ENCODE measurements around the gene NYAP1.
A peak's percentile ranks its signal among the peaks of the same experiment; 100 is the strongest.

NYAP1 gene

DNA sequence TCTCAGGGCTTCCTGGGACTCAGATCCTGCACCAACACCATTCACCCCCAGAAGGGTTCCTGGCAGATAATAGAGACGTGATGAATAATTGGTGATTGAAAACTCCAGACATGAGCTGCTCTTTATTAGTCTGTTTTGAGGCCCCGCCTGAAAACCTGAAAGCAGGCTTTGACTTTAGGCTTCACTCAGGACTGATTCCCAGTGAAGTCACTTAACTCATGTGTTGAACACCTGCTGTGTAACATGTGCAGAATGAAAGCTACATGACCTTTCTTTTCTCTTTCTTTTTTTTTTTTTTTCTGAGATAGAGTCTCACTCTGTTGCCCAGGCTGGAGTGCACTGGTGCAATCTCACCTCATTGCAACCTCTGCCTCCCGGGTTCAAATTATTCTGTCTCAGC lies 28.5 kb upstream of the NYAP1 start:
- TF ChIP-seq ZFX (IDR thresholded peaks at IDR 0.05) = no peak
- TF ChIP-seq, protein P1, sequence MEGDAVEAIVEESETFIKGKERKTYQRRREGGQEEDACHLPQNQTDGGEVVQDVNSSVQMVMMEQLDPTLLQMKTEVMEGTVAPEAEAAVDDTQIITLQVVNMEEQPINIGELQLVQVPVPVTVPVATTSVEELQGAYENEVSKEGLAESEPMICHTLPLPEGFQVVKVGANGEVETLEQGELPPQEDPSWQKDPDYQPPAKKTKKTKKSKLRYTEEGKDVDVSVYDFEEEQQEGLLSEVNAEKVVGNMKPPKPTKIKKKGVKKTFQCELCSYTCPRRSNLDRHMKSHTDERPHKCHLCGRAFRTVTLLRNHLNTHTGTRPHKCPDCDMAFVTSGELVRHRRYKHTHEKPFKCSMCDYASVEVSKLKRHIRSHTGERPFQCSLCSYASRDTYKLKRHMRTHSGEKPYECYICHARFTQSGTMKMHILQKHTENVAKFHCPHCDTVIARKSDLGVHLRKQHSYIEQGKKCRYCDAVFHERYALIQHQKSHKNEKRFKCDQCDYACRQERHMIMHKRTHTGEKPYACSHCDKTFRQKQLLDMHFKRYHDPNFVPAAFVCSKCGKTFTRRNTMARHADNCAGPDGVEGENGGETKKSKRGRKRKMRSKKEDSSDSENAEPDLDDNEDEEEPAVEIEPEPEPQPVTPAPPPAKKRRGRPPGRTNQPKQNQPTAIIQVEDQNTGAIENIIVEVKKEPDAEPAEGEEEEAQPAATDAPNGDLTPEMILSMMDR (conservative IDR thresholded peaks at IDR 0.05) = no peak
- no peak overlapping the region for H3K27ac ChIP-seq

GRCh38 chr7:100456562-100456961 lies 27.2 kb upstream of the NYAP1 start:
- H3K27ac ChIP-seq = no peak overlapping the region
- TF ChIP-seq, protein P1 (conservative IDR thresholded peaks at IDR 0.05) = no peak
- no peak for TF ChIP-seq ZFX (IDR thresholded peaks at IDR 0.05)

GRCh38 chr7:100457033-100457432 lies 26.7 kb upstream of the NYAP1 start:
- H3K27ac ChIP-seq = no peak overlapping the region
- no peak for TF ChIP-seq ZFX (IDR thresholded peaks at IDR 0.05)
- TF ChIP-seq, protein P1 (conservative IDR thresholded peaks at IDR 0.05) = no peak

- TF ChIP-seq, protein P1 (conservative IDR thresholded peaks at IDR 0.05) = no peak
- no peak for TF ChIP-seq ZFX (IDR thresholded peaks at IDR 0.05)
- no peak within 1 kb of the TSS for H3K27ac ChIP-seq
Observed at GRCh38 chr7:100464210-100464660, 19.5 kb upstream of the NYAP1 start, which contains the start of gene SPACDR. TSS of gene SPACDR (minus strand) at chr7:100464260. CDS start at chr7:100464025, 235 bp downstream.

GRCh38 chr7:100464791-100465190 lies 18.9 kb upstream of the NYAP1 start:
- no peak overlapping the region for H3K27ac ChIP-seq
- TF ChIP-seq, protein P1 (conservative IDR thresholded peaks at IDR 0.05) = no peak
- TF ChIP-seq ZFX (IDR thresholded peaks at IDR 0.05) = no peak

DNA sequence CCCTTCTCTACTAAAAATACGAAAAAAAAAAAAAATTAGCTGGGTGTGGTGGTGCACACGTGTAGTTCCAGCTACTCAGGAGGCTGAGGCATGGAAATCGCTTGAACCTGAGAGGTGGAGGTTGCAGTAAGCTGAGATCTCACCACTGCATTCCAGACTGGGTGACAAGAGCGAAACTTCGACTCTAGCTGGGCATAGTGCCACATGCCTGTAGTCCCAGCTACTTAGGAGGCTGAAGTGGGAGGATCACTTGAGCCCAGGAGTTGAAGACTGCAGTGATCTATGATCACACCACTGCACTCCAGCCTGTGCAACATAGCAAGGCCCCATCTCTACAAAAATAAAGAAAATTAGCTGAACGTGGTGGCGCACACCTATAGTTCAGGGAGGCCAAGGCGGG lies 18.4 kb upstream of the NYAP1 start:
- TF ChIP-seq, protein P1 (conservative IDR thresholded peaks at IDR 0.05) = no peak
- no peak for TF ChIP-seq ZFX (IDR thresholded peaks at IDR 0.05)
- H3K27ac ChIP-seq = 0 out of 2 replicates have a peak overlapping the region, but pooled peaks have one; percentile 0

GRCh38 chr7:100465702-100466311 lies 17.9 kb upstream of the NYAP1 start:
- no peak for TF ChIP-seq ZFX (IDR thresholded peaks at IDR 0.05)
- TF ChIP-seq, protein P1 (conservative IDR thresholded peaks at IDR 0.05) = peak; percentile 81
- H3K27ac ChIP-seq = 0 out of 2 replicates have a peak overlapping the region, but pooled peaks have one; percentile 0

Data from C4-2B (cell line).